HG02840 (cell line): ENCODE data around the gene AFF3.

Experiments used
- ATAC-seq: cut with Tn5 transposase; IDR thresholded peaks from one replicate; pipeline ENCODE4 v1.9.1; 2021; ENCODE audit warnings: mild to moderate bottlenecking, moderate library complexity, moderate number of reproducible peaks; ENCODE audit not compliant: unreplicated experiment, low FRiP score

The AFF3 gene

GRCh38 chr2:99867770-99868169 lies 274.6 kb downstream of the AFF3 start:
- ATAC-seq: no peak

- ATAC-seq: no peak
Measured at GRCh38 chr2:99865818-99866676, 276.3 kb downstream of the AFF3 start.

GRCh38 chr2:99864561-99865553 lies 277.5 kb downstream of the AFF3 start:
- ATAC-seq: no peak

GRCh38 chr2:99863903-99864270 lies 278.5 kb downstream of the AFF3 start:
- no peak for ATAC-seq

- ATAC-seq: no peak
Measured at GRCh38 chr2:99863236-99863902, 279.0 kb downstream of the AFF3 start.

- no peak for ATAC-seq
Measured at GRCh38 chr2:99862566-99862965, 279.8 kb downstream of the AFF3 start.

GRCh38 chr2:99861376-99861760 lies 281.0 kb downstream of the AFF3 start:
- ATAC-seq: no peak

GRCh38 chr2:99860720-99861375 lies 281.5 kb downstream of the AFF3 start:
- no peak for ATAC-seq

GRCh38 chr2:99858951-99859596 lies 283.3 kb downstream of the AFF3 start:
- no peak for ATAC-seq

GRCh38 chr2:99857867-99858444 lies 284.4 kb downstream of the AFF3 start:
- ATAC-seq: no peak

GRCh38 chr2:99857372-99857771 lies 285.0 kb downstream of the AFF3 start:
- ATAC-seq: no peak

GRCh38 chr2:99856119-99856518 lies 286.3 kb downstream of the AFF3 start:
- no peak for ATAC-seq

GRCh38 chr2:99854236-99854852 lies 288.0 kb downstream of the AFF3 start:
- ATAC-seq: no peak

- no peak for ATAC-seq
Measured at GRCh38 chr2:99852956-99853355, 289.4 kb downstream of the AFF3 start.

- ATAC-seq: no peak
Measured at GRCh38 chr2:99852376-99852934, 289.9 kb downstream of the AFF3 start.

GRCh38 chr2:99851811-99852210 lies 290.6 kb downstream of the AFF3 start:
- ATAC-seq: no peak

GRCh38 chr2:99851089-99851488 lies 291.3 kb downstream of the AFF3 start:
- ATAC-seq: no peak

- ATAC-seq: no peak
Measured at GRCh38 chr2:99850084-99850710, 292.2 kb downstream of the AFF3 start.
